Choroid plexus epithelial cell (primary cell): ENCODE measurements around the gene DEPDC5.

Experiments used
- DNase-seq: peaks from one replicate; pipeline ENCODE4 v3.0.0-alpha.2; 2010; ENCODE audit warnings: low read depth
- H3K4me3 ChIP-seq: 2 replicates; pipeline ENCODE4 v1.5.1; 2011; ENCODE audit warnings: low read depth, mild to moderate bottlenecking, control low read depth, low read length, moderate library complexity
- TF ChIP-seq, protein P1 (sequence below): conservative IDR thresholded peaks from 2 replicates; pipeline ENCODE4 v1.5.1; 2011; ENCODE audit warnings: low read depth, mild to moderate bottlenecking, control low read depth, inconsistent platforms, low read length, moderate library complexity

DEPDC5 gene

DNA sequence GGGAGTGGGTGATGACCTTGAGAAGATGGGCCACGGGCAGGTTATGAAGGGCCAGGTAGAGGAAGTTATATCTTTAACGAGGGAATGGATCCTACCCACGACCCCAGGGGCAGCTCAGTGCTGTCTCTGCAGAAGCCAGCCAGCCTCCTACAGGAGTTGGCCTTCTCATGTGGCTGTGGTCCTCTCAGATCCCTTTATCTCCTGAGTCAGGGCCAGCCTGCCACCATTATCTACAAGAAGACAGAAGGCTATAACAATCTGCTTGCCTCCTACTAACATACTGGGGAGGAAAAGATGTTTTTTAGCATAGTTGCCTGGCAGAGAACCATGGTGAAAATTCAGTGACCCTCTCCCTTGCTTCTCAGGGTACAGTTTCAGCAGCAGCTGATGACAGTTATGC lies 183.5 kb downstream of the DEPDC5 start:
- TF ChIP-seq, protein P1, sequence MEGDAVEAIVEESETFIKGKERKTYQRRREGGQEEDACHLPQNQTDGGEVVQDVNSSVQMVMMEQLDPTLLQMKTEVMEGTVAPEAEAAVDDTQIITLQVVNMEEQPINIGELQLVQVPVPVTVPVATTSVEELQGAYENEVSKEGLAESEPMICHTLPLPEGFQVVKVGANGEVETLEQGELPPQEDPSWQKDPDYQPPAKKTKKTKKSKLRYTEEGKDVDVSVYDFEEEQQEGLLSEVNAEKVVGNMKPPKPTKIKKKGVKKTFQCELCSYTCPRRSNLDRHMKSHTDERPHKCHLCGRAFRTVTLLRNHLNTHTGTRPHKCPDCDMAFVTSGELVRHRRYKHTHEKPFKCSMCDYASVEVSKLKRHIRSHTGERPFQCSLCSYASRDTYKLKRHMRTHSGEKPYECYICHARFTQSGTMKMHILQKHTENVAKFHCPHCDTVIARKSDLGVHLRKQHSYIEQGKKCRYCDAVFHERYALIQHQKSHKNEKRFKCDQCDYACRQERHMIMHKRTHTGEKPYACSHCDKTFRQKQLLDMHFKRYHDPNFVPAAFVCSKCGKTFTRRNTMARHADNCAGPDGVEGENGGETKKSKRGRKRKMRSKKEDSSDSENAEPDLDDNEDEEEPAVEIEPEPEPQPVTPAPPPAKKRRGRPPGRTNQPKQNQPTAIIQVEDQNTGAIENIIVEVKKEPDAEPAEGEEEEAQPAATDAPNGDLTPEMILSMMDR: no peak
- no peak for DNase-seq
- no peak overlapping the region for H3K4me3 ChIP-seq

DNA sequence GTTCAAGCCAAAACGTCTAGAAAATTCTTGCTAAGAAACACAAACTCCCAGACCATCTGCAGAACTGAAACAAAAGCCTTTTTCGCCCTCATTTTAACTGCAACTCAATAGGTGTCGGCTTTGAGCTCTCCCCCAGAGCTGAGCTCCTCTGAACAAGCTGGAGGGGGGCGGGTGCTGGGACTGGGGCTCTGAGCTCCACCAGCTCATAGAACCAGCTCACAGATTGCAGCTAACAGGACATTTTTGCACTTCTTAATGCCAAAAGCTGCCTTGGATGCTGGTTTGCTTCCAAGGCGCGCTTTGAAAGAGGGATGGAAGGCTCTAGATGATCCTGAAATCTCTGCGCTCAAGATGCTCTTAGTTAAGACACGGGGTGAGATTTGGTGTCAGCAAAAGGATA lies 184.5 kb downstream of the DEPDC5 start:
- TF ChIP-seq, protein P1: no peak
- H3K4me3 ChIP-seq: no peak overlapping the region
- no peak for DNase-seq

DNA sequence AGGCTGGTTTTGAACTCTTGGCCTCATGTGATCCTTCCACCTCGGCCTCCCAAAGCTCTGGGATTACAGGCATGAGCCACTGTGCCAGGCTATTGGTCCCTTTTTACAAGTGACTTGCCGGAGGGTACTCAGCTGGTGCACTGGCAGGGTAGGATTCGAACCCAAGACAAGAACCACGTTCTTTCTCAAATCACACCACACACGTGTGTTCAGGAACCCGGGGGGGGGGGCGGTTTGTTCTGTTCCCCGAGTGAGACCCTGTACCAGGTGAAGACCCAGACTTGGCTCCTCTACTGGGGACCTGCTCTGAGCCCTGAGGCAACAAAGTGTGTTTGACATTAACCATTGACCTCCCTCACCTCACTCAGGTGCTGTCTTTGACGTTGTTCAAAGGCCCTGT lies 186.7 kb downstream of the DEPDC5 start:
- DNase-seq: no peak
- H3K4me3 ChIP-seq: no peak overlapping the region
- TF ChIP-seq, protein P1: no peak

DNA sequence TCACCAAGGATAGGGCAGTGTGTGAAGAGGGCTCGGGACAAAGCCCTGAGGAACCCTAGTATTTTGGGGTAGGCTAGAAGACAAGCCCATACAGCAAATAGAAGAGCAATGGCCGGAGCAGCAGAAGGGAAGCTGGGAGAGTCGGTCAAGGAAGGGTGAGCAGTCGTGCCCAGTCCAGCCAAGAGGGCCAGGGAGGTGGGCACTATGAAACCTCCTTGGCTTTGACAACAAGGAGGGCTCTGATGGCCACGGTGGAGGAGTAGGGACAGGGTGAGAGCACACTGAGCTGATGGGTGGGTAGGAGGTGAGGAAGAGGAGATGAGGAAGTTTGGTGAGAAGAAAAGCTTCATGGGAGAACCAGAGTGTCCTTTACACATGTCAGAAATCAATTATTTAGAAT lies 188.3 kb downstream of the DEPDC5 start:
- DNase-seq: no peak
- H3K4me3 ChIP-seq: no peak overlapping the region
- TF ChIP-seq, protein P1: no peak

DNA sequence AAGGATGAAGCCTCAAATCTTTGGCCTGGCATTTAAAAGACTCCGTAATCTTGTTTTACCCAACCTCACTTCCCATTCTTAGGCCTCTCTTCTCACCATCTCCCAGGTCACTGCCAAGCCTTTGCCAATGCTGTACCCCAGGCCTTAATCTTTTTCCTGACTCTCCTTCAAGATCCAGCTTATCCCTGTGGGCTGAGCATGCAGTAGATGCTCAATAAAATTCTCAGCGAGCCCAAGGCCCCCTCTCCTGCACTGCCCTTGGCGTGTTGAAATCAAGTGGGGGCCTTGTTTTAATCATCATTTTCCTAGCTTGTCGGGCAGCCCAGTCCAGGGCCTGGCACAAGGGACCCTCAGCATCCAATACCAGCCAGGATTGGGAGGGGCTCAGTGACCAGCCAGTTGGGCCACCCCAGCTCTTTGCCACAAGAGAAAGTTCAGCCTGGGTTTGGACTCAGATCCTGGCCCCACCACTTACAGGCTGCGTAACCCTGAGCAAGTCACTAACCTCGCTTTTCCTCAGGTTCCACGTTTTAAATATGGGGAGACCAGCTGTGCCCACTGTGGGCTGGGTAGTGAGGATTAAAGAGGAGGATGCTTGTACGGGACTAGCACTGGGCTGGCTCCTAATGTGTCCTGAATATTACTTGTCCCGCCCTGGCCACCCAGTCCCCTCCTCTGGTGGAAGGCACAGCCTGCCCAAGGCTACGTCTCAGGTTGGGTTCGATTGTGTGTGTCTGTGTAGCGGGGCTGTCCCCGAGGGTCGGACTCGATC lies 189.6 kb downstream of the DEPDC5 start:
- DNase-seq: no peak
- H3K4me3 ChIP-seq: peak overlapping the region; percentile 82
- TF ChIP-seq, protein P1: no peak

DNA sequence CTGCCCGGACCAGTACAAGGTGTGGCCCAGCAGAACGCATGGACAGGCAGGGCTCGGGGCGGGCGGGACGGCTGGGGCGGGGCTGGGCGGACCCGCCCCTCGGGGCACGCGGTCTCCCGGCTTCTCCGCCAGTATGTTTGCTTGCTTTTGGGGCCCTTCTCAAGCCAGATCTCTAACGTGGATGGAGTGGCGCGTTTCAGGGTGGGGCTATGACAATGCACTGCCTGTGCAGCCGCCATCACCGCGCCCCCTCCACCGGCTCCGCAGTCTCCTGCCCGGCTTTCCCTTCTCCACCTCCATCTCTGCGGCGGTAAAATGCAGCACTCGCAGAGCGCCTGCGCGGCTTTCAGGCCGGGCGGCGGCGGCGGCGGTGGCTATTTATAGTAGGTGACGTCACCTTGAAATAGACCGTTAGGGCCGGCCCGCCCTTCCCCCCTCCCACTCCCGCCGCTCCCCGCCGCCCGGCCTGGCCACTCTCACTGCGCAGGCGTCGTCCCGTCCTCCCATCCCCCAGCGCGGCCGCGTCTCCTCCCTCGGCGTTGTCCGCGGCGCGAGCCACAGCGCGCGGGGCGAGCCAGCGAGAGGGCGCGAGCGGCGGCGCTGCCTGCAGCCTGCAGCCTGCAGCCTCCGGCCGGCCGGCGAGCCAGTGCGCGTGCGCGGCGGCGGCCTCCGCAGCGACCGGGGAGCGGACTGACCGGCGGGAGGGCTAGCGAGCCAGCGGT lies 190.3 kb downstream of the DEPDC5 start, which contains the start of gene YWHAH:
YWHAH (plus strand) TSS at position 558 of the 722 bp plus-strand sequence. CDS start 199 bp downstream, outside the sequence.
- TF ChIP-seq, protein P1: no peak
- peak within 1 kb of the TSS; percentile 82 for H3K4me3 ChIP-seq
- DNase-seq: peak; percentile 95
